SH-SY5Y (cell line): ENCODE measurements around the gene JMJD4.

Experiments used
- GATA2 ChIP-seq: IDR thresholded peaks from 2 replicates; pipeline ENCODE4 v1.6.1; 2011; ENCODE audit warnings: mild to moderate bottlenecking, low read depth, low read length
- GATA3 ChIP-seq: IDR thresholded peaks from 2 replicates; pipeline ENCODE4 v1.6.1; 2011; ENCODE audit warnings: low read depth, mild to moderate bottlenecking, low read length, moderate library complexity

DNA sequence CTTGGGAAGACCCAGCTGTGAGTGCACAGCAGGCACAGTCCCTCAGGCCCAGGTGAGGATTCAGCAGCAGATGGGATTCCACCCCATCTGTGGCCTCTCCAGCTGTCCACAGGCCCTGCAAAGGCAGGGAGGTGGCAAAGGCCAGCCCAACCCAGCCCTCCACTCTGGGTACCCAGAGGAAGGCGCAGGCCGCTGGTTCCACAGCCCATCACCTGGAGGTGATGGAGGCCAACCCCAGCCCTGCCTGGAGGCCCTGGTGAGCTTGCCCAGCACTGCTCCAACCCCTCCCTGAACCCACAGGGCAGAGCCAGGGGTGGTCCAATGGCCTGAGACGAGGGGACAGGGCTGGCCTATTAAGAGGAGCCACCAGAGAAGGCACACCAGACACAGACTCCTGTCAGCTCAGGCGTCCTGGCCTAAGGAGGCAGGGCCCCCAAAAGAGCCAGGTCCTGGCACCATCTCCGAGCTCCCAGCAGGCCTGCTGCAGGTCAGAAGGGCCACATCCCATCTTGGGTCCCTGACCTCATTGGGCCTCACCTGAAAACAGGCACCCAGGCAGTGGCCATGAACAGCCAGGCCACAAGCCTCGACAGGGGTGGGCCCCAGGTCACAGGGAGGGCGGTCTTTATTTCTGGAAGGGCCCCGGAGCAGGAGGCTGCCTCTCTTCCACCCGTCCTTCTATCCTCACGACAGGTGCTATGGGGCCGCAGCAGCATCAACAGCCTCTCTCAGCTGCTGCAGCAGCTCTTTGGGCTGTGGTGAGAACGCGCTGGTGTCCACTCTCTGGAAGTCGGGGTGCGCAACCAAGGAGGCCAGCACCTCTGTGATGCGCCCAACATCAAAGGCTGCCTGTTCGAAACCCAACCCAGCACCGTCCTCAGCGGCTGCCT, 3.2 kb downstream of the JMJD4 start:
- TF ChIP-seq GATA2 (no peak), GATA3 (no peak)
